Measurements from ENCODE around the gene MMP14. TPM values are rescaled to one million over a fixed set of nuclear protein-coding genes. Genes with fewer than 3 reads are reported as not detected.

The MMP14 gene
- total and polyA plus RNA-seq, 2 of the 13 experiments (the other 11 are each of a cell fraction or from before 2014, with no cell fraction given) = 5.2 to 9.8 TPM

DNA sequence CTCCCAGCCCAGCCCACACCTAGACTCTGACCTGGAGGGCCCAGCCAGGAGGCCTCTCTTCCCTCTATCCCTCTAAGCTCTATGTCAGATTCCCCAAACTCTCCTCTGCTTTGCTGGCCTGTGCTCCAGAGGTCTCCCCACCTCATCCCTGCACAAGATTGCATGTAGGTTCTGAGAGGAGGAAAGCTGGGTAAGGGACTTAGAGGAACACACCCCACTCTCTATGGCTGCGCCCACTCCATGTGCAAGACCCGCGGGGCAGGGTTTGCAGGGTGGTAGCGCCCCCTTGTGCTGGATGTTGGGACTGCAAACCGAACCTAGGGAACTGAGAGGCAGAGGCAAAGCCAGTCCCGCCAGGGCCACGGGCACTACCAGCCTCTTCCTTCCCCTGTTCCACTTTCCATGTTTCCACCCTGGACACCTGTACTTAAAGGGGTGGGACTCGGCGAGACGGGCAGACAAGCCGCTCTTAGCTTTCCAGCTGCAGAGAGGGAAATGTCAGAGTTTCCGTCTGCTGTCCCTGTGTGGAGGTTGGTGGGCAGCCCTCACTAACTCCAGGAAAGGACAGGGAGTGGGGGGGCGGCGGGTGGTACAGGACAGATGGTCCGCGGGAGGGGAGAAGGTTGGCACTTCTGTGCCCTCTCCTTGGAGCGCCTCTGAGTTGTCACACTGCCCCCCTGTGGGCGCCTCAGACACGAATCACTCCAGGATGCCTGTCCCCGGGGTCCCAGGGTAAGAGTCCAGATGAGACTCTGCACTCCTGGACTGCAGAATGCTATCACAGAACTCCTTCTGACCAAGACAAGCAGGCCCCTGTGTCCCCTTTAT is 16.8 kb downstream of the MMP14 start (continued):
- TF ChIP-seq HCFC1 (IDR thresholded peaks at IDR 0.05; ENCODE audit: low read depth, low read length) (no peak), KAT2B (IDR thresholded peaks at IDR 0.05; ENCODE audit: borderline replicate concordance, low read depth, low read length) (no peak), MYNN (CRISPR knock-in tag; IDR thresholded peaks at IDR 0.05; ENCODE audit: low read depth) (peak; percentile 74), ZNF510 (CRISPR knock-in tag; IDR thresholded peaks at IDR 0.05; ENCODE audit: low read depth) (peak; percentile 91), ZNF713 (CRISPR knock-in tag; IDR thresholded peaks at IDR 0.05) (peak; percentile 99; the same call in 1 of the 2 replicates), MED1 (CRISPR knock-in tag; IDR thresholded peaks at IDR 0.05) (no peak; the same call in 1 of the 2 replicates), ZNF546 (CRISPR knock-in tag; conservative IDR thresholded peaks at IDR 0.05) (0 out of 2 replicates have a peak, but pooled peaks have one; percentile 51), ZNF841 (CRISPR knock-in tag; IDR thresholded peaks at IDR 0.05; ENCODE audit: borderline replicate concordance) (no peak), RCOR2 (CRISPR knock-in tag; IDR thresholded peaks at IDR 0.05) (peak; percentile 45; the same call in 1 of the 2 replicates), CTCF (CRISPR knock-in tag; IDR thresholded peaks at IDR 0.05) (peak; percentile 98), ZNF260 (CRISPR knock-in tag; IDR thresholded peaks at IDR 0.05; ENCODE audit: borderline replicate concordance, low read depth) (no peak), U2AF1 (optimal IDR thresholded peaks at IDR 0.05; ENCODE audit: low read depth, low read length) (peak; percentile 82), ARNT (IDR thresholded peaks at IDR 0.05) (no peak), KMT2B (CRISPR knock-in tag; IDR thresholded peaks at IDR 0.05) (peak; percentile 63), ATAD3A (CRISPR knock-in tag; IDR thresholded peaks at IDR 0.05) (peak; percentile 55; the same call in 1 of the 2 replicates), SRSF9 (IDR thresholded peaks at IDR 0.05; ENCODE audit: borderline replicate concordance, insufficient read depth, low read depth, low read length, poor library complexity, severe bottlenecking) (no peak), ZNF264 (CRISPR knock-in tag; IDR thresholded peaks at IDR 0.05) (no peak; the same call in 1 of the 2 replicates), SMAD3 (CRISPR knock-in tag; IDR thresholded peaks at IDR 0.05) (peak; percentile 92; the same call in 1 of the 2 replicates), PCBP1 (IDR thresholded peaks at IDR 0.05; ENCODE audit: borderline replicate concordance, low read depth, low read length) (peak; percentile 63; the same call in 1 of the 2 replicates), MNT (IDR thresholded peaks at IDR 0.05) (no peak), ZNF235 (CRISPR knock-in tag; IDR thresholded peaks at IDR 0.05; ENCODE audit: borderline replicate concordance) (peak; percentile 58; the same call in 1 of the 2 replicates), ZNF781 (CRISPR knock-in tag; IDR thresholded peaks at IDR 0.05; ENCODE audit: borderline replicate concordance, not compliant biosample characterization) (peak; percentile 87), NFIB (CRISPR knock-in tag; IDR thresholded peaks at IDR 0.05; ENCODE audit: borderline replicate concordance) (no peak), ZMYM3 (CRISPR knock-in tag; IDR thresholded peaks at IDR 0.05) (peak; percentile 83; the same call in 1 of the 2 replicates), EEA1 (CRISPR knock-in tag; IDR thresholded peaks at IDR 0.05; ENCODE audit: borderline replicate concordance) (peak; percentile 92; the same call in 1 of the 2 replicates)
